K562 (cell line): Measurements from ENCODE around the gene LDAH. TPM values are rescaled to one million over a fixed set of nuclear protein-coding genes. Genes with fewer than 3 reads are reported as not detected.
A peak's percentile ranks its signal among the peaks of the same experiment; 100 is the strongest.
"Not testable (repeated sequence)": the region's sequence is repeated elsewhere in the genome, so short reads cannot be mapped to it uniquely, and the experiment has no call there.

Experiments used
- ATAC-seq: fragments of 200-7000 bp; cut with Tn5 transposase; 3 replicates; pipeline ENCODE4 v1.9.1; 2020; ENCODE audit warnings: moderate library complexity
- BruUV-seq: library from RNA; stranded (reverse); fragments of 400-500 nt; replicated peaks from 2 replicates; lab custom pipeline; 2021; lab: Mats Ljungman, UMichigan
- CTCF ChIA-PET: fragments of 300-600 bp; formaldehyde crosslinking; extraction: SDS; loops from one replicate; lab custom pipeline; 2021; ENCODE audit warnings: low intra/inter-chr PET ratio; lab: Yijun Ruan, JAX
- POLR2A ChIA-PET: fragments of 300-600, 350-650 bp; sonication (Branson Sonifier 250); formaldehyde crosslinking; extraction: SDS; loops from one replicate; lab custom pipeline; 2021; ENCODE audit warnings: antibody characterized with exemption, inconsistent platforms; lab: Yijun Ruan, JAX
- DNase-seq, 4 experiments: peaks; one replicate each; pipeline versions ENCODE4 v3.0.0 to v3.0.0-alpha.2; 2011 to 2018; ENCODE audit warnings: low spot score in 3 of 4, mixed read lengths in 3 of 4; ENCODE audit errors: extremely low read depth in 1 of 4
- FAIRE-seq: peaks from 2 replicates; lab custom pipeline; 2011; peaks lifted over from hg19 to GRCh38; lab: Jason Lieb, UNC
- H2AFZ ChIP-seq: 2 replicates; pipeline ENCODE4 v1.6.0; 2011; ENCODE audit warnings: low read depth, low read length, control low read depth, inconsistent platforms
- H3K27ac ChIP-seq: fragments of 200-600 bp; 3 replicates; pipeline ENCODE4 v1.8.0; 2011; ENCODE audit warnings: low read depth, mild to moderate bottlenecking, control low read depth, inconsistent platforms, low read length, moderate library complexity, mixed read lengths; ENCODE audit errors: extremely low read depth
- H3K27me3 ChIP-seq, 2 experiments: fragments of 300-600 bp in 1 of 2; 2 replicates in 1 of 2; 3 replicates in 1 of 2; pipeline versions ENCODE4 v1.6.0 to v1.8.0; 2011; ENCODE audit warnings: inconsistent platforms in 2 of 2, low read length in 2 of 2, mild to moderate bottlenecking in 1 of 2, mixed read lengths in 1 of 2, moderate library complexity in 1 of 2; ENCODE audit not compliant: control insufficient read depth in 2 of 2, insufficient read depth in 2 of 2
- H3K36me3 ChIP-seq: fragments of 300-600 bp; 3 replicates; pipeline ENCODE4 v1.8.0; 2011; ENCODE audit warnings: mild to moderate bottlenecking, low read length, inconsistent platforms; ENCODE audit not compliant: control insufficient read depth, insufficient read depth
- H3K4me1 ChIP-seq, 2 experiments: fragments of 200-600 bp in 1 of 2; replicated peaks in 1 of 2; 2 replicates in 1 of 2; 3 replicates in 1 of 2; pipeline versions ENCODE4 v1.5.1 to v1.8.0; 2011; ENCODE audit warnings: inconsistent platforms in 2 of 2, low read length in 2 of 2, mild to moderate bottlenecking in 1 of 2, mixed read lengths in 1 of 2, moderate library complexity in 1 of 2; ENCODE audit not compliant: control insufficient read depth in 2 of 2, insufficient read depth in 2 of 2
- H3K4me2 ChIP-seq: 2 replicates; pipeline ENCODE4 v1.6.1; 2011; ENCODE audit warnings: low read length, control low read depth, inconsistent platforms, mixed read lengths; ENCODE audit not compliant: insufficient read depth
- H3K4me3 ChIP-seq: fragments of 200-600 bp; sonication (generic), shearing (Covaris generic); 2 replicates; pipeline ENCODE4 v1.5.1; 2016; ENCODE audit warnings: control low read depth, inconsistent platforms
- H3K79me2 ChIP-seq: fragments of 200-600 bp; 3 replicates; pipeline ENCODE4 v1.8.0; 2011; ENCODE audit warnings: low read length, inconsistent platforms; ENCODE audit not compliant: control insufficient read depth, insufficient read depth
- H3K9ac ChIP-seq, 2 experiments: 2 replicates each; pipeline versions ENCODE4 v1.6.0 to v1.6.1; 2011; ENCODE audit warnings: low read depth in 2 of 2, low read length in 2 of 2, control low read depth in 1 of 2, inconsistent platforms in 1 of 2, mild to moderate bottlenecking in 1 of 2, mixed read lengths in 1 of 2; ENCODE audit not compliant: insufficient read depth in 1 of 2
- H3K9me1 ChIP-seq: one replicate; pipeline ENCODE4 v1.6.0; 2011; ENCODE audit warnings: inconsistent platforms, mild to moderate bottlenecking, low read length, moderate library complexity; ENCODE audit not compliant: control insufficient read depth, insufficient read depth
- H3K9me3 ChIP-seq: replicated peaks from 2 replicates; pipeline ENCODE4 v1.5.1; 2011; ENCODE audit warnings: low read depth, low read length, inconsistent platforms; ENCODE audit not compliant: control insufficient read depth, insufficient read depth
- H4K20me1 ChIP-seq: replicated peaks from 2 replicates; pipeline ENCODE4 v1.6.1; 2011; ENCODE audit warnings: low read length, inconsistent platforms, mixed read lengths; ENCODE audit not compliant: control insufficient read depth, insufficient read depth
- CBX3 ChIP-seq, 2 experiments: IDR thresholded peaks; 1 replicate in 1 of 2; 2 replicates in 1 of 2; pipeline ENCODE4 v1.6.1; 2012; ENCODE audit warnings: inconsistent platforms in 2 of 2, low read length in 2 of 2, borderline replicate concordance in 1 of 2, control low read depth in 1 of 2
- CHD1 ChIP-seq: fragments of 200-600 bp; sonication (generic); IDR thresholded peaks from one replicate; pipeline ENCODE4 v1.6.1; 2012; ENCODE audit warnings: mild to moderate bottlenecking, moderate library complexity, low read length, inconsistent platforms
- NR2C1 ChIP-seq, 2 experiments: fragments of 450-650 bp; IDR thresholded peaks; 2 replicates each; pipeline ENCODE4 v1.6.1; 2017; ENCODE audit warnings: mild to moderate bottlenecking in 2 of 2, antibody characterized with exemption in 1 of 2, inconsistent platforms in 1 of 2, missing compliant biosample characterization in 1 of 2, missing genetic modification characterization in 1 of 2
- NR2C2 ChIP-seq, 2 experiments: fragments of 200-800 bp in 1 of 2; sonication (Bioruptor generic) in 1 of 2; sonication (generic) in 1 of 2; formaldehyde crosslinking in 1 of 2; IDR thresholded peaks; 2 replicates each; pipeline versions ENCODE4 v1.6.1 to v1.8.0; 2016 to 2022; ENCODE audit warnings: mild to moderate bottlenecking in 1 of 2, missing compliant biosample characterization in 1 of 2, missing genetic modification characterization in 1 of 2, missing genetic modification reagents in 1 of 2
- PHTF2 ChIP-seq: fragments of 250-450 bp; sonication (Bioruptor Pico); IDR thresholded peaks from 2 replicates; pipeline ENCODE4 v1.5.0; 2021; ENCODE audit warnings: mild to moderate bottlenecking
- TAF15 ChIP-seq: fragments of 200-400 bp; formaldehyde crosslinking; IDR thresholded peaks from 2 replicates; pipeline ENCODE4 v1.6.1; 2017; ENCODE audit warnings: mild to moderate bottlenecking, low read depth, low read length, moderate library complexity
- ZBTB33 ChIP-seq: sonication (generic); formaldehyde crosslinking; IDR thresholded peaks from 2 replicates; pipeline ENCODE4 v1.8.1; 2023; ENCODE audit warnings: mild to moderate bottlenecking, missing genetic modification reagents
- ZNF408 ChIP-seq: fragments of 250-450 bp; sonication (Bioruptor Pico); IDR thresholded peaks from 2 replicates; pipeline ENCODE4 v1.4.0; 2020; ENCODE audit warnings: low read depth, mild to moderate bottlenecking, moderate library complexity
- ZNF431 ChIP-seq: sonication (generic); formaldehyde crosslinking; IDR thresholded peaks from 2 replicates; pipeline ENCODE4 v1.8.0; 2022; ENCODE audit warnings: mild to moderate bottlenecking, missing genetic modification reagents
- WGBS: fragments of 100-300 bp; shearing (Covaris generic); methylation state at CpG from one replicate; pipeline ENCODE4 v1.1.6; 2016; ENCODE audit warnings: low coverage, mixed read lengths; ENCODE audit not compliant: insufficient coverage; ENCODE audit errors: missing lambda C conversion rate; 5-methylcytosine and 5-hydroxymethylcytosine counted together
- in situ Hi-C: fragments of 300-500 bp; cut with MboI; formaldehyde crosslinking; loops from 4 replicates; pipeline ENCODE4 v1.15.0; 2018; ENCODE audit warnings: inconsistent platforms, mixed read lengths
- intact Hi-C: fragments of 100-400 bp; cut with micrococcal nuclease; formaldehyde crosslinking; loops from 2 replicates; pipeline ENCODE4 v1.14.2; 2022
- polyA plus RNA-seq, 8 experiments: library from polyadenylated mRNA; depleted of rRNA in 4 of 8; stranded (reverse) in 5 of 8; unstranded in 3 of 8; fragments of >200 nt; fragmentation: Nextera tagmentation in 2 of 8; fragmentation: Illumina TruSeq in 1 of 8; extraction: Ambion mirVana in 2 of 8; extraction: Trizol in 1 of 8; gene quantifications; 2 replicates each; pipeline versions ENCODE4 v1.2.1 to v1.2.3, GENCODE V29; 2011 to 2014; ENCODE audit warnings: inconsistent platforms in 1 of 8, missing spikeins in 1 of 8
- total RNA-seq, 7 experiments: library from RNA; depleted of rRNA in 6 of 7; stranded (reverse); fragments of >200 nt in 6 of 7; fragmentation: Illumina TruSeq in 2 of 7; extraction: Trizol in 2 of 7; gene quantifications; 2 replicates each; pipeline versions ENCODE4 v1.2.1 to v1.2.3, GENCODE V29; 2011 to 2021; ENCODE audit warnings: low replicate concordance in 1 of 7

LDAH gene
- total and polyA plus RNA-seq, 9 of the 15 experiments (the other 6 are each of a cell fraction or from before 2014, with no cell fraction given) = 22.3 to 60.1 (median 40.0) TPM

- BruUV-seq, H3K27ac ChIP-seq, H3K4me2 ChIP-seq, POLR2A ChIA-PET, H3K9me1 ChIP-seq: not testable (repeated sequence)
- peaks cover 26% of the 10 kb centered on the region; the same call in 2 of the 3 replicates for H3K79me2 ChIP-seq
- TF ChIP-seq ZNF431 (CRISPR knock-in tag) (peak; percentile 98), CBX3 (IDR thresholded peaks at IDR 0.05; ENCODE audit: borderline replicate concordance in 1 of 2, low read length in 2 of 2) (peak in 1 of 2 experiments; percentile 35; a peak in 1 of 3 replicates)
- TF ChIP-seq, all 486 proteins: peak for 2; not testable (repeated sequence) for 484
- H3K27me3 ChIP-seq, FAIRE-seq, DNase-seq, H3K4me1 ChIP-seq, H4K20me1 ChIP-seq, CTCF ChIA-PET, H3K9ac ChIP-seq, in situ Hi-C loops, H3K4me3 ChIP-seq, intact Hi-C loops, ATAC-seq, H2AFZ ChIP-seq, H3K9me3 ChIP-seq: not testable (repeated sequence)
- WGBS = 88% methylated on average over 3 of the region's 3 CpGs
- H3K36me3 ChIP-seq = peaks cover 35% of the 10 kb centered on the region
Observed at GRCh38 chr2:20793944-20794343, 29.0 kb downstream of the LDAH start.

DNA sequence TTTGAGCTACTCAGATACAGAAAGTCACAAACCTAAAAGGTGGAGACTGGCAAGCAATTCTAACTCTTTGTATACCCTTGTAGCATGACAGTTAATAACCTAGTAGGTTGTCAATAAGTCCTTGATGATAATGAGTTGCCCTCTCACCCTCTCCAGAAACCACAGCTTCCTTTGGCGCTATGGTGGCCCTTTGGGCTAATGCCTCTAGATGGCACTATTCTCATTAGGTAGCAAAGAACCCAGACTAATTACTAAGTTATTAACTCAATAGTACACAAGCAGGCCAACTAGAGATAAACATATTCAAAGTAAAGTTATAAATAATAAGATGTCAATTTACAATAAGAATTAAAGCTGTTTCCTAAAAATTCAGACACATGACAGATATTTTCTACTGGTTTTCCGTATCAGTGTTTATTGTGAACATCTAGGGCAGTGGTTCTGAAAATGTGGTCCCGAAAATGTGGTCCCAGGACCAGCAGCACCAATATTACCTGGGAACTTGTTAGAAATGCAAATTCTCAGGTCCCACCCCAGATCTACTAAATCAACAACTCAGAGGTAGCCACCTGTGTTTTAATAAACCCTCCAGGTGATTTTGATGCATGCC is 41.1 kb downstream of the LDAH start:
- Histone ChIP-seq H3K4me2 (no peak overlapping the region), H2AFZ (no peak overlapping the region), H3K9me3 (no peaks in the 10 kb centered on the region), H3K9me1 (no peaks in the 10 kb centered on the region), H3K27ac (no peak overlapping the region), H3K27me3 (no peaks in the 10 kb centered on the region), H3K9ac (no peak overlapping the region), H3K79me2 (no peaks in the 10 kb centered on the region), H4K20me1 (no peaks in the 10 kb centered on the region), H3K4me1 (no peaks in the 10 kb centered on the region; a peak in 1 of 5 replicates), H3K36me3 (peaks cover 11% of the 10 kb centered on the region), H3K4me3 (no peak overlapping the region)
- ATAC-seq = peak; percentile 85
- WGBS = 65% methylated on average over 3 of the region's 3 CpGs
- CTCF ChIA-PET = interaction anchor here (2.5 kb wide), 1 partner anchor 181 kb away, joined by 12 read pairs; no protein-coding TSS in a partner anchor
- peak; percentile 12 to 30 (median 26) for DNase-seq
- POLR2A ChIA-PET = interaction anchor here (0.6 to 1.4 kb wide), 6 partner anchors 10 to 205 kb away, joined by 3 to 6 read pairs (median 4); partner anchors contain the start of gene LDAH
- in situ Hi-C loops (no loop called here), intact Hi-C loops (loop anchor here (1.0 to 10.0 kb wide), 2 partner anchors 117 to 182 kb away; partner anchors contain the start of gene GDF7)
- no TSS peak for BruUV-seq
- peak; percentile 73 for FAIRE-seq
- TF ChIP-seq ZNF408 (CRISPR knock-in tag) = no peak
- TF ChIP-seq PHTF2 (CRISPR knock-in tag) = no peak
- TF ChIP-seq NR2C2 (CRISPR knock-in tag; IDR thresholded peaks at IDR 0.05) = no peak
- 0 out of 2 replicates have a peak, but pooled peaks have one; percentile 20 for TF ChIP-seq NR2C2 (tag; IDR thresholded peaks at IDR 0.05)
- peak; percentile 52; the same call in 1 of the 2 replicates for TF ChIP-seq ZBTB33 (CRISPR knock-in tag)
- no peak for TF ChIP-seq TAF15
- peak; percentile 16; the same call in 1 of the 2 replicates for TF ChIP-seq NR2C1 (IDR thresholded peaks at IDR 0.05)
- no peak for TF ChIP-seq NR2C1 (tag; IDR thresholded peaks at IDR 0.05)
- TF ChIP-seq CHD1 = no peak
